Body of pancreas (tissue), 4 donors: ENCODE measurements around the gene SDR39U1.
"Not testable (repeated sequence)": the region's sequence is repeated elsewhere in the genome, so short reads cannot be mapped to it uniquely, and the experiment has no call there.

Source experiments
- POLR2A ChIP-seq, 3 donors: fragments of 450-650 bp; IDR thresholded peaks; one replicate each; pipeline ENCODE4 v1.6.1; 2016; ENCODE audit warnings: antibody characterized with exemption in 3 of 3, mild to moderate bottlenecking in 2 of 3
- TF ChIP-seq, protein P1 (sequence below), 7 experiments: fragments of 450-650 bp in 4 of 7; fragments of 200-600 bp in 3 of 7; sonication (generic) in 3 of 7; IDR thresholded peaks; one replicate each; pipeline ENCODE4 v1.5.1; 2016 to 2019; ENCODE audit warnings: antibody characterized with exemption in 7 of 7

GRCh38 chr14:24479999-24480398 lies 37.4 kb upstream of the SDR39U1 start:
- TF ChIP-seq, protein P1, sequence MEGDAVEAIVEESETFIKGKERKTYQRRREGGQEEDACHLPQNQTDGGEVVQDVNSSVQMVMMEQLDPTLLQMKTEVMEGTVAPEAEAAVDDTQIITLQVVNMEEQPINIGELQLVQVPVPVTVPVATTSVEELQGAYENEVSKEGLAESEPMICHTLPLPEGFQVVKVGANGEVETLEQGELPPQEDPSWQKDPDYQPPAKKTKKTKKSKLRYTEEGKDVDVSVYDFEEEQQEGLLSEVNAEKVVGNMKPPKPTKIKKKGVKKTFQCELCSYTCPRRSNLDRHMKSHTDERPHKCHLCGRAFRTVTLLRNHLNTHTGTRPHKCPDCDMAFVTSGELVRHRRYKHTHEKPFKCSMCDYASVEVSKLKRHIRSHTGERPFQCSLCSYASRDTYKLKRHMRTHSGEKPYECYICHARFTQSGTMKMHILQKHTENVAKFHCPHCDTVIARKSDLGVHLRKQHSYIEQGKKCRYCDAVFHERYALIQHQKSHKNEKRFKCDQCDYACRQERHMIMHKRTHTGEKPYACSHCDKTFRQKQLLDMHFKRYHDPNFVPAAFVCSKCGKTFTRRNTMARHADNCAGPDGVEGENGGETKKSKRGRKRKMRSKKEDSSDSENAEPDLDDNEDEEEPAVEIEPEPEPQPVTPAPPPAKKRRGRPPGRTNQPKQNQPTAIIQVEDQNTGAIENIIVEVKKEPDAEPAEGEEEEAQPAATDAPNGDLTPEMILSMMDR (IDR thresholded peaks at IDR 0.05), result not testable (repeated sequence)
- TF ChIP-seq POLR2A (IDR thresholded peaks at IDR 0.05), result not testable (repeated sequence)
